ENCODE data around the gene NEURL1B.

DNA sequence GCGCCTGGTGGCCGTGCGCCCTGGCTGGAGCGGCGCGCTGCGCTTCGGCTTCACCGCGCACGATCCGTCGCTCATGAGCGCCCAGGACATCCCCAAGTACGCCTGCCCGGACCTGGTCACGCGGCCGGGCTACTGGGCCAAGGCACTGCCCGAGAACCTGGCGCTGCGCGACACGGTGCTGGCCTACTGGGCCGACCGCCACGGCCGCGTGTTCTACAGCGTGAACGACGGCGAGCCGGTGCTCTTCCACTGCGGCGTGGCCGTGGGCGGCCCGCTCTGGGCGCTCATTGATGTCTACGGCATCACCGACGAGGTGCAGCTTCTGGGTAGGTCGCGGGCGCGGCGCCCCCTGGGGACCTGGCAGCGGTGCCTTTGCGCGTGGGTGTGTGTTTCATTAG is 28.9 kb downstream of the NEURL1B start:
- TF ChIP-seq, protein P1, sequence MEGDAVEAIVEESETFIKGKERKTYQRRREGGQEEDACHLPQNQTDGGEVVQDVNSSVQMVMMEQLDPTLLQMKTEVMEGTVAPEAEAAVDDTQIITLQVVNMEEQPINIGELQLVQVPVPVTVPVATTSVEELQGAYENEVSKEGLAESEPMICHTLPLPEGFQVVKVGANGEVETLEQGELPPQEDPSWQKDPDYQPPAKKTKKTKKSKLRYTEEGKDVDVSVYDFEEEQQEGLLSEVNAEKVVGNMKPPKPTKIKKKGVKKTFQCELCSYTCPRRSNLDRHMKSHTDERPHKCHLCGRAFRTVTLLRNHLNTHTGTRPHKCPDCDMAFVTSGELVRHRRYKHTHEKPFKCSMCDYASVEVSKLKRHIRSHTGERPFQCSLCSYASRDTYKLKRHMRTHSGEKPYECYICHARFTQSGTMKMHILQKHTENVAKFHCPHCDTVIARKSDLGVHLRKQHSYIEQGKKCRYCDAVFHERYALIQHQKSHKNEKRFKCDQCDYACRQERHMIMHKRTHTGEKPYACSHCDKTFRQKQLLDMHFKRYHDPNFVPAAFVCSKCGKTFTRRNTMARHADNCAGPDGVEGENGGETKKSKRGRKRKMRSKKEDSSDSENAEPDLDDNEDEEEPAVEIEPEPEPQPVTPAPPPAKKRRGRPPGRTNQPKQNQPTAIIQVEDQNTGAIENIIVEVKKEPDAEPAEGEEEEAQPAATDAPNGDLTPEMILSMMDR (conservative IDR thresholded peaks at IDR 0.05) = no peak
- no peak for TF ChIP-seq ZFX (IDR thresholded peaks at IDR 0.05)
